Fibroblast of gingiva (primary cell): ENCODE results near the gene PKHD1.
A peak's percentile ranks its signal among the peaks of the same experiment; 100 is the strongest.

Experiments used
- DNase-seq: peaks from one replicate; pipeline ENCODE4 v3.0.0-alpha.2; 2011; ENCODE audit warnings: low read depth

The PKHD1 gene

GRCh38 chr6:51793393-51793792, 294.0 kb downstream of the PKHD1 start:
- no peak for DNase-seq

GRCh38 chr6:51792273-51793030, 295.0 kb downstream of the PKHD1 start:
- no peak for DNase-seq

GRCh38 chr6:51790946-51791345, 296.5 kb downstream of the PKHD1 start:
- no peak for DNase-seq

GRCh38 chr6:51788121-51788520, 299.3 kb downstream of the PKHD1 start:
- no peak for DNase-seq

- no peak for DNase-seq
These were observed 308.7 kb downstream of the PKHD1 start for GRCh38 chr6:51778666-51779065.

- DNase-seq: no peak
These were observed 309.8 kb downstream of the PKHD1 start for GRCh38 chr6:51777618-51778017.

GRCh38 chr6:51775942-51776860, 311.2 kb downstream of the PKHD1 start:
- DNase-seq: no peak

- DNase-seq: no peak
These were observed 319.3 kb downstream of the PKHD1 start for GRCh38 chr6:51768087-51768486.

GRCh38 chr6:51765230-51765629, 322.2 kb downstream of the PKHD1 start:
- DNase-seq: no peak

- DNase-seq: no peak
These were observed 333.8 kb downstream of the PKHD1 start for GRCh38 chr6:51753635-51754034.

- no peak for DNase-seq
These were observed 343.4 kb downstream of the PKHD1 start for GRCh38 chr6:51743999-51744398.

- DNase-seq: no peak
These were observed 346.8 kb downstream of the PKHD1 start for GRCh38 chr6:51740658-51741057.

- DNase-seq: no peak
These were observed 348.8 kb downstream of the PKHD1 start for GRCh38 chr6:51738614-51739013.

GRCh38 chr6:51737580-51738360, 349.6 kb downstream of the PKHD1 start:
- no peak for DNase-seq

- DNase-seq: no peak
These were observed 362.3 kb downstream of the PKHD1 start for GRCh38 chr6:51725155-51725554.

GRCh38 chr6:51720327-51720726, 367.1 kb downstream of the PKHD1 start:
- DNase-seq: no peak

- no peak for DNase-seq
These were observed 368.1 kb downstream of the PKHD1 start for GRCh38 chr6:51719297-51719696.

GRCh38 chr6:51718533-51718932, 368.9 kb downstream of the PKHD1 start:
- no peak for DNase-seq

- no peak for DNase-seq
These were observed 369.9 kb downstream of the PKHD1 start for GRCh38 chr6:51717477-51717876.

- DNase-seq: peak; percentile 85
These were observed 375.5 kb downstream of the PKHD1 start for GRCh38 chr6:51711876-51712275.

GRCh38 chr6:51706086-51706485, 381.3 kb downstream of the PKHD1 start:
- no peak for DNase-seq

GRCh38 chr6:51704932-51705540, 382.4 kb downstream of the PKHD1 start:
- DNase-seq: no peak
